A549 (cell line): ENCODE measurements around the gene CPXM1. TPM values are rescaled to one million over a fixed set of nuclear protein-coding genes. Genes with fewer than 3 reads are reported as not detected.

Experiments used
- ATAC-seq, 2 experiments: fragments of 200-7000 bp in 1 of 2; fragments of >200 bp in 1 of 2; cut with Nextera tagmentation in 1 of 2; cut with Tn5 transposase in 1 of 2; 3 replicates each; pipeline versions ENCODE4 v1.8.0 to v1.9.1; 2018 to 2020; ENCODE audit warnings: mild to moderate bottlenecking in 1 of 2, moderate library complexity in 1 of 2
- CTCF ChIA-PET: fragments of 300-600 bp; sonication (Branson Sonifier 250); formaldehyde crosslinking; extraction: SDS; loops from one replicate; lab custom pipeline; 2021; ENCODE audit warnings: antibody characterized with exemption, inconsistent platforms; lab: Yijun Ruan, JAX
- POLR2A ChIA-PET: fragments of 350-600 bp; formaldehyde crosslinking; extraction: SDS; loops from one replicate; lab custom pipeline; 2021; ENCODE audit warnings: antibody characterized with exemption, inconsistent platforms; lab: Yijun Ruan, JAX
- DNase-seq, 2 experiments: peaks; one replicate each; pipeline versions ENCODE4 v3.0.0 to v3.0.0-alpha.2; 2011 to 2016; ENCODE audit warnings: low read depth in 1 of 2, low spot score in 1 of 2
- FAIRE-seq: peaks from 2 replicates; lab custom pipeline; 2011; peaks lifted over from hg19 to GRCh38; lab: Jason Lieb, UNC
- H3K27ac ChIP-seq, 2 experiments: fragments of >200 bp; sonication (Bioruptor Twin); formaldehyde crosslinking; 3 replicates each; pipeline ENCODE4 v1.5.1; 2016 to 2017
- H3K4me1 ChIP-seq: fragments of >200 bp; sonication (Bioruptor Twin); formaldehyde crosslinking; 3 replicates; pipeline ENCODE4 v1.6.1; 2016
- H3K4me2 ChIP-seq: fragments of >200 bp; sonication (Bioruptor Twin); formaldehyde crosslinking; 3 replicates; pipeline ENCODE4 v1.6.1; 2016
- H3K4me3 ChIP-seq: fragments of >200 bp; sonication (Bioruptor Twin); formaldehyde crosslinking; 3 replicates; pipeline ENCODE4 v1.5.1; 2016
- H3K9me3 ChIP-seq: fragments of >200 bp; sonication (Bioruptor Twin); formaldehyde crosslinking; 3 replicates; pipeline ENCODE4 v1.6.1; 2016
- CBX8 ChIP-seq: fragments of 200-600 bp; sonication (generic); IDR thresholded peaks from 2 replicates; pipeline ENCODE4 v1.6.1; 2016
- CHD2 ChIP-seq: fragments of 150-350 bp; IDR thresholded peaks from 2 replicates; pipeline ENCODE4 v1.6.1; 2014; ENCODE audit warnings: low read length; ENCODE audit not compliant: partially characterized antibody
- FOSB ChIP-seq: fragments of 250-450 bp; sonication (Bioruptor Pico); IDR thresholded peaks from 2 replicates; pipeline ENCODE4 v1.5.0; 2020; ENCODE audit warnings: mild to moderate bottlenecking, moderate library complexity
- HDAC2 ChIP-seq: fragments of 200-600 bp; sonication (generic); IDR thresholded peaks from 2 replicates; pipeline ENCODE4 v1.6.1; 2016
- HOXB5 ChIP-seq: fragments of 250-450 bp; sonication (Bioruptor Pico); IDR thresholded peaks from 2 replicates; pipeline ENCODE4 v1.5.0; 2020; ENCODE audit warnings: mild to moderate bottlenecking, moderate library complexity
- JUN ChIP-seq, 2 experiments: fragments of >200 bp; sonication (Bioruptor Twin); formaldehyde crosslinking; IDR thresholded peaks; 2 replicates in 1 of 2; 3 replicates in 1 of 2; pipeline ENCODE4 v1.6.1; 2016 to 2017
- JUNB ChIP-seq: fragments of >200 bp; sonication (Bioruptor Twin); formaldehyde crosslinking; IDR thresholded peaks from 2 replicates; pipeline ENCODE4 v1.6.1; 2016
- KDM1A ChIP-seq: fragments of 200-600 bp; sonication (generic); IDR thresholded peaks from 2 replicates; pipeline ENCODE4 v1.6.1; 2016; ENCODE audit warnings: low read depth, mild to moderate bottlenecking
- NPAS2 ChIP-seq: fragments of 250-450 bp; sonication (Bioruptor Pico); IDR thresholded peaks from 2 replicates; pipeline ENCODE4 v1.8.0; 2022; ENCODE audit warnings: mild to moderate bottlenecking, moderate library complexity, borderline replicate concordance
- NR3C1 ChIP-seq: fragments of >200 bp; sonication (Bioruptor Twin); formaldehyde crosslinking; IDR thresholded peaks from 3 replicates; pipeline ENCODE4 v1.6.1; 2017
- RAD21 ChIP-seq, 2 experiments: fragments of >200 bp in 1 of 2; sonication (Bioruptor Twin) in 1 of 2; formaldehyde crosslinking in 1 of 2; IDR thresholded peaks in 1 of 2; conservative IDR thresholded peaks in 1 of 2; 2 replicates in 1 of 2; 3 replicates in 1 of 2; pipeline ENCODE4 v1.6.1; 2012 to 2018; ENCODE audit warnings: inconsistent platforms in 1 of 2
- RARB ChIP-seq: fragments of 250-450 bp; sonication (Bioruptor Pico); IDR thresholded peaks from 2 replicates; pipeline ENCODE4 v1.8.0; 2021; ENCODE audit warnings: mild to moderate bottlenecking, moderate library complexity
- RFX5 ChIP-seq: fragments of 450-650 bp; IDR thresholded peaks from 2 replicates; pipeline ENCODE4 v1.7.1; 2014; ENCODE audit warnings: antibody characterized with exemption, mild to moderate bottlenecking, moderate library complexity
- SMC3 ChIP-seq: fragments of >200 bp; sonication (Bioruptor Twin); formaldehyde crosslinking; IDR thresholded peaks from 3 replicates; pipeline ENCODE4 v1.6.1; 2018; ENCODE audit warnings: inconsistent platforms
- SREBF2 ChIP-seq: fragments of 450-650 bp; IDR thresholded peaks from 2 replicates; pipeline ENCODE4 v1.6.1; 2014; ENCODE audit warnings: mild to moderate bottlenecking, moderate library complexity
- ZC3H11A ChIP-seq: fragments of 450-650 bp; IDR thresholded peaks from 2 replicates; pipeline ENCODE4 v1.6.1; 2014; ENCODE audit warnings: antibody characterized with exemption, mild to moderate bottlenecking
- WGBS: methylation state at CpG from one replicate; pipeline ENCODE4 v1.1.6; 2017; ENCODE audit errors: missing lambda C conversion rate; 5-methylcytosine and 5-hydroxymethylcytosine counted together
- polyA plus RNA-seq, 4 experiments: library from polyadenylated mRNA; depleted of rRNA in 3 of 4; stranded (reverse); fragments of >200 nt; fragmentation: RNase III in 1 of 4; extraction: RNeasy Plus Mini Kit Qiagen cat#74134 plus additional on column Dnase treatment in 1 of 4; gene quantifications; 2 replicates in 3 of 4; 3 replicates in 1 of 4; pipeline ENCODE4 v1.2.3, GENCODE V29; 2011 to 2017
- TF ChIP-seq, protein P1 (sequence below): fragments of 150-350 bp; IDR thresholded peaks from 2 replicates; pipeline ENCODE4 v1.6.1; 2014; ENCODE audit warnings: low read depth, mild to moderate bottlenecking, low read length
- TF ChIP-seq, protein P2 (sequence below): fragments of >200 bp; sonication (Bioruptor Twin); formaldehyde crosslinking; IDR thresholded peaks from 3 replicates; pipeline ENCODE4 v1.5.1; 2016

The CPXM1 gene
- polyA plus RNA-seq, 2 of the 4 experiments (the other 2 are of a cell fraction): not detected

DNA sequence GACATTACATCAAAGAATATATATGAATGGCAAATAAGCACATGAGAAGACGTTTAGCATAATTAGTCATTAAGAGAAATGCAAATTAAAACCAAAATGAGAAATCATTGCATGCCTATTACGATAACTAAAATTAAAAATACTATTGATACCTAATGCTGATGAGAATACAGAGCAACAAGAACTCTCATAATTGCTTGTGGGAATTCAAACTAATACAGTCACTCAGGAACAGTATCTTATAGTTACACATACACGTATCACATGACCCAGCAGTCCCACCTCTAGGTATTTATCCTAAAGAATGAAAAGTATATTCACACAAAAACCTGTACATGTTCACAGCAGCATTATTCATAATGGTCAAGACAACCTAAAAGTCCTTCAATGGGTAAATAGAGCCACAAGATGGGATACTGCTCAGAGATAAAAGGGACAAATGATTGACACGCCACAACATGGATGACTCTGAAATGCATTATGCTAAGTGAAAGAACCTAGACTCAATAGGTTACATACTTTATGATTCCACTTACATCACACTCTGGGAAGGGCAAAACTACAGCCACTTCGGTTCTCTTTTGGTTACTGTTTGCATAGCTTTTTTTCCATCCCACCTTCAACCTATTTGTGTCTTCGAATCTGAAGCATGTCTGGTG is 16.4 kb downstream of the CPXM1 start:
- DNase-seq (no peak), ATAC-seq (0 out of 6 replicates have a peak, but pooled peaks of 1 of the 2 experiments have one; percentile 35), FAIRE-seq (peak; percentile 78)
- no peak overlapping the region for H3K4me2 ChIP-seq
- WGBS: 34% methylated on average over 6 of the region's 6 CpGs
- no peak overlapping the region for H3K27ac ChIP-seq
- no peak overlapping the region for H3K4me3 ChIP-seq
- H3K9me3 ChIP-seq: no peaks in the 10 kb centered on the region
- no peak for TF ChIP-seq RARB (CRISPR knock-in tag)
- TF ChIP-seq JUNB: no peak
- no peak for TF ChIP-seq RFX5
- no peak for TF ChIP-seq HOXB5 (CRISPR knock-in tag)
- TF ChIP-seq HDAC2: no peak
- no peak for TF ChIP-seq SMC3
- no peak for TF ChIP-seq CBX8
- TF ChIP-seq NR3C1: no peak
- TF ChIP-seq FOSB (CRISPR knock-in tag): no peak
- no peak for TF ChIP-seq NPAS2 (CRISPR knock-in tag)
- no peak for TF ChIP-seq ZC3H11A
- no peak for TF ChIP-seq CHD2
- ChIA-PET CTCF (interaction anchor here (0.6 to 1.6 kb wide), 3 partner anchors 22 to 727 kb away, joined by 3 to 4 read pairs (median 3); no protein-coding TSS in a partner anchor), POLR2A (no interaction called here)
- H3K4me1 ChIP-seq: 0 out of 3 replicates have a peak, but pooled peaks cover 3% of the 10 kb centered on the region

DNA sequence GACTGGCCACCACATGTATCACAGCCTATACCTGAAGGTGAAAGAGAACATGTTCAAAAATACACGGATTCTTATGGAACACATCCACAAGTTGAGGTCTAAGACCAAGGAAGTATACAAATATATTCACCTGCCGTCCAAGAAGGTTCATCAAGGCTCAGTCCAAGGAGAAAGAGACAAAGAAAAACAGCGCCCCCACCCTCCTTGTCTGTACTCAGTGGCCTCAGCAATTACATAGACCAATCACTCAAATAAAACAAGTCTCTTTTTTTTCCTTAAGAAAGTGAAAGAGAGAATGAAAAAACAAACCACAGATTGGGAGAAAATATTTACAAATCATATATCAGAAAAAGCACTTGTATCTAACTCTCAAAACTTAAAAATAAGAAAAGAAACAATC is 19.5 kb downstream of the CPXM1 start:
- ChIA-PET POLR2A (no interaction called here), CTCF (interaction anchor here (0.9 to 1.9 kb wide), 7 partner anchors 9 to 71 kb away, joined by 3 to 9 read pairs (median 4); no protein-coding TSS in a partner anchor)
- ATAC-seq (peak; percentile 46 to 67; a peak in 3 of 6 replicates), FAIRE-seq (no peak), DNase-seq (no peak)
- H3K27ac ChIP-seq: no peak overlapping the region
- H3K4me3 ChIP-seq: no peak overlapping the region
- TF ChIP-seq, protein P1, sequence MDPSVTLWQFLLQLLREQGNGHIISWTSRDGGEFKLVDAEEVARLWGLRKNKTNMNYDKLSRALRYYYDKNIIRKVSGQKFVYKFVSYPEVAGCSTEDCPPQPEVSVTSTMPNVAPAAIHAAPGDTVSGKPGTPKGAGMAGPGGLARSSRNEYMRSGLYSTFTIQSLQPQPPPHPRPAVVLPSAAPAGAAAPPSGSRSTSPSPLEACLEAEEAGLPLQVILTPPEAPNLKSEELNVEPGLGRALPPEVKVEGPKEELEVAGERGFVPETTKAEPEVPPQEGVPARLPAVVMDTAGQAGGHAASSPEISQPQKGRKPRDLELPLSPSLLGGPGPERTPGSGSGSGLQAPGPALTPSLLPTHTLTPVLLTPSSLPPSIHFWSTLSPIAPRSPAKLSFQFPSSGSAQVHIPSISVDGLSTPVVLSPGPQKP: no peak
- no peak for TF ChIP-seq KDM1A
- TF ChIP-seq, protein P2, sequence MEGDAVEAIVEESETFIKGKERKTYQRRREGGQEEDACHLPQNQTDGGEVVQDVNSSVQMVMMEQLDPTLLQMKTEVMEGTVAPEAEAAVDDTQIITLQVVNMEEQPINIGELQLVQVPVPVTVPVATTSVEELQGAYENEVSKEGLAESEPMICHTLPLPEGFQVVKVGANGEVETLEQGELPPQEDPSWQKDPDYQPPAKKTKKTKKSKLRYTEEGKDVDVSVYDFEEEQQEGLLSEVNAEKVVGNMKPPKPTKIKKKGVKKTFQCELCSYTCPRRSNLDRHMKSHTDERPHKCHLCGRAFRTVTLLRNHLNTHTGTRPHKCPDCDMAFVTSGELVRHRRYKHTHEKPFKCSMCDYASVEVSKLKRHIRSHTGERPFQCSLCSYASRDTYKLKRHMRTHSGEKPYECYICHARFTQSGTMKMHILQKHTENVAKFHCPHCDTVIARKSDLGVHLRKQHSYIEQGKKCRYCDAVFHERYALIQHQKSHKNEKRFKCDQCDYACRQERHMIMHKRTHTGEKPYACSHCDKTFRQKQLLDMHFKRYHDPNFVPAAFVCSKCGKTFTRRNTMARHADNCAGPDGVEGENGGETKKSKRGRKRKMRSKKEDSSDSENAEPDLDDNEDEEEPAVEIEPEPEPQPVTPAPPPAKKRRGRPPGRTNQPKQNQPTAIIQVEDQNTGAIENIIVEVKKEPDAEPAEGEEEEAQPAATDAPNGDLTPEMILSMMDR: peak; percentile 33; the same call in 2 of the 3 replicates
- no peak for TF ChIP-seq JUN (IDR thresholded peaks at IDR 0.05)
- peak overlapping the region; percentile 50 for H3K4me2 ChIP-seq
- 0 out of 3 replicates have a peak, but pooled peaks cover 3% of the 10 kb centered on the region for H3K4me1 ChIP-seq
- WGBS: 5% methylated on average over 3 of the region's 3 CpGs
- H3K9me3 ChIP-seq: peaks cover 1% of the 10 kb centered on the region; the same call in 1 of the 3 replicates

DNA sequence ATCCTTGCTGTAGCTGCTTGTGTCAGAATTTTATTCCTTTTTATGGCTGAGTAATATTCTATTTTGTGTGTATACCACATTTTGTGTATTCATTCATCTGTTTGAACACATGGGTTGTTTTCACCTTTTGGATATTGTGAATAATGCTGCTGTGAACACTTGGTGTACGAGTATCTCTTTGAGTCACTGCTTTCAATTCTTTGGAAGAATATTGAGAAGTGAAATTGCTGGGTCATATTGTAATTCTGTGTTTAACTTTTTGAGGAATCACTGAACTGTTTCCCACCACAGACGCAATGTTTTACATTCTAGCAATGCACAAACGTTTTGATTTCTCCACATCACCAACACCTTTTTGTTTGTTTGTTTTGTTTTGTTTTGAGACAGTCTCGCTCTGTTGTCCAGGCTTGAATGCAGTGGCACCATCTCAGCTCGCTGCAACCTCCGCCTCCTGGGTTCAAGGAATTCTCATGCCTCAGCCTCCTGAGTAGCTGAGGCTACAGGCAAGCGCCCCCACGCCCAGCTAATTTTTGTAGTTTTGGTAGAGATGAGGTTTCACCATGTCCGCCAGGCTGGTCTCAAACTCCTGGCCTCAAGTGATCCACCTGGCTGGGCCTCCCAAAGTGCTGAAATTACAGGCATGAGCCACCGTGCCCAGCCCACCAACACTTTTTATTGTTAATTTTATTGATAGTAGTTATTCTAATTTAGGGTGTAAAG is 21.7 kb downstream of the CPXM1 start:
- H3K9me3 ChIP-seq: peaks cover 6% of the 10 kb centered on the region
- ChIA-PET CTCF (interaction anchor here (3.3 to 3.7 kb wide), 2 partner anchors 23 to 26 kb away, joined by 14 to 16 read pairs; no protein-coding TSS in a partner anchor), POLR2A (no interaction called here)
- 61% methylated on average over 10 of the region's 10 CpGs for WGBS
- TF ChIP-seq, protein P2: no peak
- TF ChIP-seq RAD21 (conservative IDR thresholded peaks at IDR 0.05 in 1 of 2, IDR thresholded peaks at IDR 0.05 in 1 of 2): no peak
- no peak for TF ChIP-seq SREBF2
- H3K27ac ChIP-seq: no peak overlapping the region
- no peak for FAIRE-seq
- no peak overlapping the region for H3K4me3 ChIP-seq
- no peak for ATAC-seq
- no peak overlapping the region for H3K4me2 ChIP-seq
- 0 out of 3 replicates have a peak, but pooled peaks cover 3% of the 10 kb centered on the region for H3K4me1 ChIP-seq
- DNase-seq: no peak
